Immature natural killer cell (primary cell): ENCODE data around the gene IGF1R. TPM values are rescaled to one million over a fixed set of nuclear protein-coding genes. Genes with fewer than 3 reads are reported as not detected.

Experiments
- DNase-seq, 3 donors: peaks; one replicate each; pipeline ENCODE4 v3.0.0; 2022; ENCODE audit warnings: mixed read lengths in 1 of 3
- H3K27ac Mint-ChIP-seq, 6 donors: one replicate each; pipeline ENCODE4 v1.8.0; 2020; ENCODE audit warnings: mixed read lengths in 6 of 6, mild to moderate bottlenecking in 5 of 6, inconsistent platforms in 4 of 6, moderate library complexity in 3 of 6
- H3K27me3 Mint-ChIP-seq, 3 donors: one replicate each; pipeline ENCODE4 v1.8.0; 2020 to 2021; ENCODE audit warnings: low read depth in 3 of 3, mild to moderate bottlenecking in 3 of 3, mixed read lengths in 3 of 3, moderate library complexity in 3 of 3, inconsistent platforms in 1 of 3
- H3K36me3 Mint-ChIP-seq, 3 donors: one replicate each; pipeline ENCODE4 v1.8.0; 2020; ENCODE audit warnings: mixed read lengths in 3 of 3, inconsistent platforms in 2 of 3, mild to moderate bottlenecking in 2 of 3
- H3K4me1 Mint-ChIP-seq, 2 donors: one replicate each; pipeline ENCODE4 v1.8.0; 2020; ENCODE audit warnings: inconsistent platforms in 2 of 2, mild to moderate bottlenecking in 2 of 2, mixed read lengths in 2 of 2, moderate library complexity in 1 of 2
- H3K4me3 Mint-ChIP-seq, 5 donors: one replicate each; pipeline ENCODE4 v1.8.0; 2020; ENCODE audit warnings: mild to moderate bottlenecking in 5 of 5, mixed read lengths in 5 of 5, inconsistent platforms in 3 of 5, moderate library complexity in 3 of 5
- H3K9me3 Mint-ChIP-seq, 6 donors: one replicate each; pipeline ENCODE4 v1.8.0; 2020; ENCODE audit warnings: mild to moderate bottlenecking in 6 of 6, mixed read lengths in 6 of 6, inconsistent platforms in 4 of 6, moderate library complexity in 3 of 6
- polyA plus RNA-seq, 3 donors: library from polyadenylated mRNA; unstranded; fragments of 300-500 nt; fragmentation: Illumina TruSeq; gene quantifications; one replicate each; pipeline ENCODE4 v1.2.3, GENCODE V29; 2021

The IGF1R gene
- polyA plus RNA-seq, 3 donors from 2014 or later = 1.4 to 4.7 (median 1.4) TPM

- Mint-ChIP-seq H3K9me3 (no peaks in the 10 kb centered on the region), H3K4me1 (peaks cover 65 to 76% of the 10 kb centered on the region in 2 donors), H3K4me3 (no peak overlapping the region)
These were observed 36.7 kb downstream of the IGF1R start for GRCh38 chr15:98684995-98685525.

GRCh38 chr15:98686983-98687382 lies 38.6 kb downstream of the IGF1R start:
- Mint-ChIP-seq H3K4me1 (peaks cover 55 to 69% of the 10 kb centered on the region in 2 donors), H3K27ac (peak overlapping the region in 3 of 6 donors; percentile 2 to 33 (median 22))

More at GRCh38 chr15:98684995-98685525, 36.7 kb downstream of the IGF1R start:
- no peaks in the 10 kb centered on the region for H3K36me3 Mint-ChIP-seq
- no peaks in the 10 kb centered on the region for H3K27me3 Mint-ChIP-seq
- H3K27ac Mint-ChIP-seq = peak overlapping the region in 1 of 6 donors; percentile 34
- DNase-seq = no peak

GRCh38 chr15:98689431-98689861 lies 41.1 kb downstream of the IGF1R start:
- Mint-ChIP-seq H3K4me1 (peaks cover 45 to 54% of the 10 kb centered on the region in 2 donors), H3K9me3 (no peaks in the 10 kb centered on the region), H3K27ac (no peak overlapping the region), H3K36me3 (no peaks in the 10 kb centered on the region), H3K27me3 (no peaks in the 10 kb centered on the region), H3K4me3 (no peak overlapping the region)
- no peak for DNase-seq

More at GRCh38 chr15:98686983-98687382, 38.6 kb downstream of the IGF1R start:
- Mint-ChIP-seq H3K27me3 (no peaks in the 10 kb centered on the region), H3K36me3 (no peaks in the 10 kb centered on the region), H3K4me3 (no peak overlapping the region), H3K9me3 (no peaks in the 10 kb centered on the region)
- DNase-seq = no peak

- peaks cover 46 to 48% of the 10 kb centered on the region in 2 donors for H3K4me1 Mint-ChIP-seq
These were observed 42.1 kb downstream of the IGF1R start for GRCh38 chr15:98690272-98690950.

GRCh38 chr15:98692213-98692612 lies 43.9 kb downstream of the IGF1R start:
- no peak overlapping the region for H3K27ac Mint-ChIP-seq
- no peak overlapping the region for H3K4me3 Mint-ChIP-seq
- H3K27me3 Mint-ChIP-seq = no peaks in the 10 kb centered on the region
- peaks cover 36 to 48% of the 10 kb centered on the region in 2 donors for H3K4me1 Mint-ChIP-seq
- no peak for DNase-seq
- H3K9me3 Mint-ChIP-seq = no peaks in the 10 kb centered on the region
- H3K36me3 Mint-ChIP-seq = no peaks in the 10 kb centered on the region

More at GRCh38 chr15:98690272-98690950, 42.1 kb downstream of the IGF1R start:
- no peaks in the 10 kb centered on the region for H3K27me3 Mint-ChIP-seq
- H3K4me3 Mint-ChIP-seq = no peak overlapping the region
- H3K9me3 Mint-ChIP-seq = no peaks in the 10 kb centered on the region
- no peaks in the 10 kb centered on the region for H3K36me3 Mint-ChIP-seq
- no peak overlapping the region for H3K27ac Mint-ChIP-seq
- no peak for DNase-seq

- DNase-seq = no peak
- Mint-ChIP-seq H3K36me3 (no peaks in the 10 kb centered on the region), H3K4me1 (peaks cover 28 to 39% of the 10 kb centered on the region in 2 donors), H3K9me3 (no peaks in the 10 kb centered on the region), H3K27me3 (no peaks in the 10 kb centered on the region), H3K27ac (no peak overlapping the region), H3K4me3 (no peak overlapping the region)
These were observed 45.8 kb downstream of the IGF1R start for GRCh38 chr15:98694161-98694560.

- no peak for DNase-seq
- H3K27ac Mint-ChIP-seq = peak overlapping the region in 1 of 6 donors; percentile 15
- no peaks in the 10 kb centered on the region for H3K27me3 Mint-ChIP-seq
- no peaks in the 10 kb centered on the region for H3K36me3 Mint-ChIP-seq
- no peaks in the 10 kb centered on the region for H3K9me3 Mint-ChIP-seq
- H3K4me1 Mint-ChIP-seq = peaks cover 26 to 48% of the 10 kb centered on the region in 2 donors
- no peak overlapping the region for H3K4me3 Mint-ChIP-seq
These were observed 50.5 kb downstream of the IGF1R start for GRCh38 chr15:98698792-98699191.

- Mint-ChIP-seq H3K27me3 (no peaks in the 10 kb centered on the region), H3K4me3 (no peak overlapping the region), H3K4me1 (peaks cover 26 to 41% of the 10 kb centered on the region in 2 donors), H3K9me3 (no peaks in the 10 kb centered on the region), H3K36me3 (no peaks in the 10 kb centered on the region), H3K27ac (no peak overlapping the region)
- no peak for DNase-seq
These were observed 51.5 kb downstream of the IGF1R start for GRCh38 chr15:98699591-98700424.

GRCh38 chr15:98700519-98700918 lies 52.2 kb downstream of the IGF1R start:
- Mint-ChIP-seq H3K4me3 (no peak overlapping the region), H3K36me3 (no peaks in the 10 kb centered on the region), H3K27ac (no peak overlapping the region), H3K4me1 (peaks cover 26 to 40% of the 10 kb centered on the region in 2 donors), H3K9me3 (no peaks in the 10 kb centered on the region), H3K27me3 (no peaks in the 10 kb centered on the region)
- no peak for DNase-seq

GRCh38 chr15:98703126-98703685 lies 54.9 kb downstream of the IGF1R start:
- peaks cover 21 to 31% of the 10 kb centered on the region in 2 donors for H3K4me1 Mint-ChIP-seq
- H3K9me3 Mint-ChIP-seq = no peaks in the 10 kb centered on the region
- H3K4me3 Mint-ChIP-seq = peak overlapping the region; percentile 5 to 63 (median 12)
- peak overlapping the region in 5 of 6 donors; percentile 3 to 57 (median 37) for H3K27ac Mint-ChIP-seq
- DNase-seq = no peak
- H3K36me3 Mint-ChIP-seq = peaks cover 0 to 3% (median 0%) of the 10 kb centered on the region in 3 donors
- no peaks in the 10 kb centered on the region for H3K27me3 Mint-ChIP-seq

- Mint-ChIP-seq H3K27ac (no peak overlapping the region), H3K9me3 (no peaks in the 10 kb centered on the region), H3K4me3 (no peak overlapping the region), H3K36me3 (peaks cover 4 to 5% (median 5%) of the 10 kb centered on the region in 3 donors), H3K4me1 (peaks cover 10 to 24% of the 10 kb centered on the region in 2 donors), H3K27me3 (no peaks in the 10 kb centered on the region)
- no peak for DNase-seq
These were observed 56.7 kb downstream of the IGF1R start for GRCh38 chr15:98705070-98705469.

- Mint-ChIP-seq H3K27ac (no peak overlapping the region), H3K9me3 (no peaks in the 10 kb centered on the region)
These were observed 58.0 kb downstream of the IGF1R start for GRCh38 chr15:98706387-98706786.

GRCh38 chr15:98706986-98707385 lies 58.6 kb downstream of the IGF1R start:
- no peak overlapping the region for H3K4me3 Mint-ChIP-seq
- no peak for DNase-seq
- H3K27ac Mint-ChIP-seq = no peak overlapping the region
- peaks cover 0 to 2% (median under 1%) of the 10 kb centered on the region in 3 donors for H3K27me3 Mint-ChIP-seq
- H3K36me3 Mint-ChIP-seq = peaks cover 11 to 16% (median 13%) of the 10 kb centered on the region in 3 donors
- peaks cover 0 to 6% (median under 1%) of the 10 kb centered on the region in 6 donors for H3K9me3 Mint-ChIP-seq
- H3K4me1 Mint-ChIP-seq = peaks cover 10 to 17% of the 10 kb centered on the region in 2 donors

More at GRCh38 chr15:98706387-98706786, 58.0 kb downstream of the IGF1R start:
- H3K4me1 Mint-ChIP-seq = peaks cover 10 to 18% of the 10 kb centered on the region in 2 donors
- H3K27me3 Mint-ChIP-seq = peaks cover 0 to 2% (median 0%) of the 10 kb centered on the region in 3 donors
- DNase-seq = no peak
- H3K4me3 Mint-ChIP-seq = no peak overlapping the region
- peaks cover 5 to 11% (median 7%) of the 10 kb centered on the region in 3 donors for H3K36me3 Mint-ChIP-seq
